Left cardiac atrium (tissue), 4 donors: Measurements from ENCODE around the gene ROBO2. TPM values are rescaled to one million over a fixed set of nuclear protein-coding genes. Genes with fewer than 3 reads are reported as not detected.

Source experiments
- ATAC-seq, 2 donors: fragments of 200-7000 bp; cut with Tn5 transposase; one replicate each; pipeline ENCODE4 v1.9.1; 2020; ENCODE audit warnings: mild to moderate bottlenecking in 2 of 2, moderate library complexity in 2 of 2
- DNase-seq: peaks from one replicate; pipeline ENCODE4 v3.0.0-alpha.2; 2020
- intact Hi-C, 2 donors: fragments of 100-400 bp; cut with DNase I; formaldehyde crosslinking; loops; one replicate each; pipeline versions ENCODE4 v1.14.1 to v1.15.1; 2022 to 2023
- total RNA-seq, 2 donors: library from RNA; stranded (reverse); fragmentation: NEBNext Ultra II Directional; extraction: Animal tissue kit (Norgen Biotek cat#: 25700); gene quantifications; one replicate each; pipeline ENCODE4 v1.2.1, GENCODE V29; 2021
- donor health status: DM: no; HTN: yes; CAD: no.
- donor health status: DM: no; HTN: yes; CAD: no; lungs with severe emphysema.
- donor health status: DM: yes; HTN: yes; CAD: no.
- donor health status: Dilated cardiomyopathy.

Gene ROBO2
- total RNA-seq, 2 donors from 2014 or later, result 3.4 to 8.0 TPM

DNA sequence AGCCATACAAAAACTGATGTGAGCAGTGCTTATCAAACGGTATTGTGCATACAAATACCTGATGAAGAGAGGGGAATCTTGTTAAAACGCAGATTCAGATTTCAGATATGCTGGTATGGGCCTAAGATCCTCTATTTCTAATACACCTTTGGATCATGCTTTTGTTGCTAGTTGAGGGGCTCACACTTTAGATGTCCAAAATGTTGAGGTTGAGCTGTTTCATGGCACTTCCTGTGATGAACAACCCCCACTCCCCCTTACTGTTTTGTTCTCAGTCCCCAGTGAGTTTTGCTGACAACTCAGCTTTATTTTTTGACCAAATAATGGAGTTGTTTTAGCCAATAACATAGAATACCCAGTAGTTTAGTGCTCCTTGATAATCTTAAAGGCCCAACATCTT is 53.2 kb downstream of the ROBO2 start:
- DNase-seq (no peak), ATAC-seq (no peak)
- intact Hi-C loops, result no loop called here

DNA sequence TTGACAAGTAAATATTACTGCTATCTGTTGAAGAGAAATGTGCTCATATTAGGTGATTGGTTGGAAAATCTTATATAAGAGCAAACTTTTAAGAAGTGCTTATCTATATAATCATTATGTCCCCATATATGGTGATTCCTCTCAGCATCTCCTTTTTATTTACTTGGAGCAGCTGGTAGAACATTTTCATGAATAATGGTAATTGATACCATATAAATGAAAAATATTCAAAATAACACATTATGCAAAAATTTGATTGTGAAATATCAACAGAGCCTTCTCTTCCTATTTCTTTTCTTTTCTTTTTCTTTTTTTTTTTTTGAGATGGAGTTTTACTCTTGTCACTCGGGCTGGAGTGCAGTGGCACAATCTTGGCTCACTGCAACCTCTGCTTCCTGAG is 56.2 kb downstream of the ROBO2 start:
- DNase-seq, result no peak
- no peak for ATAC-seq
- intact Hi-C loops, result no loop called here

DNA sequence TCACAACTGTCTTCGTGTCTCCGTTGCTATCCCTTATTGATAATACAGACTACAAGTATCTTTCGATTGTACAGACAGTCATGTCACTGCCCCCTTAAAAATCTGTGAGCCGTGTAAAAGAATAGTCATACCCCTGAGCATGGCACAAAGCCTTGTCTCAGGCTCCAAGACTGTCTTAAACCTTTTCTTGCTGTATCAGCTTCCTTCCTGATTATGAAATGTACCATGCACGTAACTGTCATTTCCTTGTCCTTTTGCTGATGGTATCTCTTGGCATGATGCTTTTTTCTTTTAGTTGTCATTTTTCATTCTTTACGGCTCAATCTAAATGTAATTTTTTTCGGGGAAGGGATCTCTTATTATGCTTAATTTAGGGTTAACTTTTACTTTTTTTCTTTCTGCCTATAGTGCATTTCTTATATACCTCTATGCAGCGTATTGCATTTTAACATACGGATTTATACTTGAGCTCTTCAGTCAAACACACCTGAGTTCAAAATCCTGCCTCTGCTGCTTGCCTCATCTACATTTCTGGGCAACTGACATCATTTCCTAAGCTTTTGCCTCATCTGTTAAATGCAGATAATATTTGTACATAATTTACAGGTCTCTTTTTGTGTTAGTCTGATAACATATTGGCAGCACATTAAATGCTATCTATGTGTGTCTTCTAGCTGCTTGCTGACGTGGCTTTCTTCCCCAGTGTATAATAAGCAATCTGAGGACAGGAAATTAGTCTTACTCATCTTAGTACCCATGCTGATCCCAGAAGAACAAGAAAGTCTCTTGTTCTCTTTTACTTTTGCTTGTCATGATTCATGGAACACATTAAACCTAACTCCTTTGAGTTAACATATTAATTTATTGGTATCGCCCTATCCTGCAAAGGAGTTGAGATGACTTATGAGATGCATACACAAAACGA is 57.3 kb downstream of the ROBO2 start:
- no peak for ATAC-seq
- intact Hi-C loops, result no loop called here
- no peak for DNase-seq

DNA sequence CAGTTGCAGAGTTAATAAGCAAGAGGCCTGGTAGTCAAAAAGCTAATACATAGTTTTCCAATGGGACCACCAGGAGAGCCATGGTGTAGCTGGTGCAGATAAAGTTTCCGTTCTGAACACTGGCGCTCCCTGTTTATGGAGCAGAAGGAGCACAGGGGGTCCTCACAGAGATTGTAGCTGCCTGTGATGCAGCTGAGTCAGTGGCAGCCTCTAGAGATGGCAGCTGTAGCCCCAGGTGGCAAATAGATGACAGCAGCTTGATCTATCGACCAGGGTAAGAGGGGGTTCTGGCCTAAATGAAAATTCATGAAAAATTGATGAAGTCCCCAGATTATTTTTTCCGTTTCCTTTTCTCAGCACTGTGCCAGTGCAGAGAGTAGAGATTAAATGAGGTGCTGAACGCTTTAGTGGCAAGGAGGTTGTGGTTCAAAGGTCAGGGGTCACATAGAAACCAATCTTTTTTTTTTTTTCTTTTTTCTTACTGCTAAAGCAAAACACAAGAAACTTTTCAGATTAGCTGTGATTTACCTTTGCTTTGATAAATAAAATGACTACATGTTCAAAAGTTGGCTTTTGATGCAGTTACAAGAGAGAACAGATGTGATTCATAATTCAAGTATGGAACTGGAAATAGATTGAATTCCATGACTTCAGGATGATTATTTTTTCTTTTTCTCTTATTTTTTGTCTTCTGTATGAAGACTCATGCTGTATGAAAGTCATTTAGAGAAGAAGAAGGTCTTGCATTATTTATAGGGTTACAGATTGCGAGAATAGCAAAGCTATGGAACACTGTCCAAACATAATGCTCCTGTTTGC is 63.3 kb downstream of the ROBO2 start:
- no peak for ATAC-seq
- intact Hi-C loops, result no loop called here
- no peak for DNase-seq

DNA sequence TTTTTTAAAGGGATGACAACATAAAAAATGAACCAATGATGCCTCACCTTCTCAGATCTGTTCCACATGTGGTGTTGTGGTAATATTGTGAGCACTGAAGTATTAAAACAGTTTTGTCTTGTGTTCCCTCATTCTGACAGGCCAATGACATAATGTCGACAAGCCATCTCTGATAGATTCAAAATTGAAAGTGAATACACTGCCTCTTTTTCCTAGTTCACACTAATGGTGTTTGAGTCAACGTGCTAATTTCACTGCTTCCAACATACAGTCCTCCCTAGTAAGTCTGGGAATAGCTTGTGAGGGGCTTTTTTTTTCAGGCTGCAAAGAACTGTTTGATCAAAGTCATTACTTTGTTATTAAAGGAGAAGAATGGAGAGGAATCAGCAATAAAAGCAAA is 82.8 kb downstream of the ROBO2 start:
- DNase-seq (no peak), ATAC-seq (no peak)
- intact Hi-C loops, result no loop called here

DNA sequence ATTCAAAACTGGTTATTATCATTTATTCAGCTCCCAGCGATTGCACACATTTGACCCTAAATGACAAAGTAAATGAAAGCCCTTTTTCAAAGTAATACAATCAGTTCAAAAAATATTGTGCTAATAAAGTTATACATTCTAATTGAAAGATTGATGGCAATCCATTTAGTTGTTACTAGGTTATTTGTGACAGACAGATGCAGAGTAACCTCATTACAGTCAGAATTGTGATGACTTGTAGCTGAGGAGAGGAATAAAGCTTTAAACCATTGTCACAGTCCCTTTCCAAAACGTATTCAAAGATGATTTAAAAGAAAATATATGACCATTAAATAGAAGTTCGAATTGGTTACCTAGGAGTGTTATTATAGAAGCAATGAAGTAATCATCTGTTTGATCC is 86.1 kb downstream of the ROBO2 start:
- ATAC-seq, result no peak
- DNase-seq, result no peak
- intact Hi-C loops, result no loop called here

DNA sequence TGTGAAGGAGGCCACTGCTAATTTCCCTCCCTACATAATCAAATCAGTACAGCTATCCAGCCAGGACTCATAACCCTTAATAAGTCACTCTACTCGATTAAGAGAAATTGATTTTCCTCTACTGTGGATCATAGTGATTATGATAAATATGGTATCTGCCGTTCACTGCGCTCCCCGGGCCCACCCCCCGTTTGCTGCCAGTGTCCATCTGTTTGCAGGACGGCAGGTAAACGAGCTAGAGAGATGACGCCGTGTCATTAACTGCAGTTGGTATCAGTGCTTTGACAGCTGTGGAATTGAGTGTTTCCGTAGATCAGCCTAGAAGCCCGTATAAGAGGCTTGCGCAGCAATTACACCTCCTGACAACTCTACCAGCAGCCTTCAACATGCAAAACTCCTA is 94.9 kb downstream of the ROBO2 start:
- DNase-seq (no peak), ATAC-seq (no peak)
- intact Hi-C loops, result no loop called here

DNA sequence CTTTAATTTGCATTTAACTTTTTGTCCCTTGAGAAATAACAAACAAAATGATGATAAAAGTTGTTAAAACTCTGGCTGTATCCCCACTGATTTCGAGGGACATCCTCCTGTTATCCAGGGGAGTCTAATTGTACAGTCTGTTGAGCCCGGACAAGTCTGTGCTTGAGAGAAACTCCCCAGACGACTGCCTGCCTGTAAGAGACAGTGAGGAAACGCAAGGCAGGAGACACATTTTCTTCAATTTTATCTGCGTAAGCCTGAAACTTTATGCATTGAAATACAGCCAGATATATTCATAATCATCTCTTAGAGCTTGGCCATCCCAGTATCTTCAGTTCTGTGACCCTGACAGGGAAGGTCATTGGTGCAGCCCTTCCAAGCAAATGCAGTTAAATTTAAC is 97.7 kb downstream of the ROBO2 start:
- DNase-seq, result no peak
- ATAC-seq, result no peak
- intact Hi-C loops, result no loop called here

DNA sequence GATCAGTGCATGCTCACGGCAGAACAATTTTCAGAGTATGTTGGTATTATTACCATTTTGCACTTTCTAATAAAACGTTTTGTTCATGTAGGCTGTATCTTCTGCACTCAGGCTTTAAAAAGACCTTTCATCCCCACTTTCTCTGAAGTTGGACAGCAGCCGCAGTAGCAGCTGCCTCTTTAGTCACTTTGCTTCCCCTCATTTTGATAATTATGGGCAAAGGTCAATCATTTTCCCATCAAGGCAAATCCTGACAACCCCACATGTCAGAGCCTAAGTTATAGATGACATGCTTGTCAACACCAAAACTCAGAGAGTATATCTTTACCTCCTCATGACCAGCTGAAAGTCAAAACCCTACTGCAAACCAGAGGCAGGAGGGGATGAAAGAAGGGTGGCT is 99.7 kb downstream of the ROBO2 start:
- DNase-seq, result no peak
- no peak for ATAC-seq
- intact Hi-C loops, result no loop called here

DNA sequence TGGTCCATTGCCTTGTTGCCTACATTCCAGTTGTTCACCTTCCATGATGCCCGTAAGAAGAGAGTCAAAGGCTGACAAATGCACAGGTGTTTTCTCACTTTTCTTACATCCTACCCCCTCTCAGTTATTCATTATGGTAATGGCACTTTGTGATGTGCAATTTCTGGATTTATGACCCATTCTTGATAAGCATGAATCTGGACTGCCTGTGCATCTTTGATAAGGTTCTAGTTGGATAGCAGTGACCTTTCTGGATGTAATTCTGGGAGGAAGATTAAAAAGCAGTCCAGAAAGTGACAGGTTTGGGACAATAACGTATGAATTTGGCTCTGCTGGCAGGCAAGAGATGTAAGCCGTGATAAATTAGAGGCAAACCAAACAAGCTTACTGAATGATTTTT is 101.5 kb downstream of the ROBO2 start:
- DNase-seq (no peak), ATAC-seq (no peak)
- intact Hi-C loops, result no loop called here

DNA sequence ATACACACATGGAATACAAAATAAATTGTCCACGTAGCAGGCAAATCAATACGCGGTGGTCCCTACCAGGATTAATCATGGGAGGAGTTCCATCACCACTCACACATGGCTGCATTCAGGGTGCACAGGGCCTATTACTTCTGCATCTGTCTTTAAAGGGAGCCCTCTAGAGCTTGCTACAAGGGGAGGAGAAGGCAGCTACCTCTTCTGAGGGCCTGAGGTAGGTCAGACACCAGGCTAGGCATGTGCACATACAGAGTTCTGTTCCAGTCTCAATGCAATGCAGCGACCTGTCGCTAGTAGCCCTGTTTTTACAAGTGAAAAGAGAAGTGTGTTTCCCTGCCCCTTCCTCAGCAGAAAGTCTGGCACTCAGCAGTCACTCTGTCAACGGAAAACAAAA is 102.7 kb downstream of the ROBO2 start:
- DNase-seq (no peak), ATAC-seq (no peak)
- intact Hi-C loops, result no loop called here

DNA sequence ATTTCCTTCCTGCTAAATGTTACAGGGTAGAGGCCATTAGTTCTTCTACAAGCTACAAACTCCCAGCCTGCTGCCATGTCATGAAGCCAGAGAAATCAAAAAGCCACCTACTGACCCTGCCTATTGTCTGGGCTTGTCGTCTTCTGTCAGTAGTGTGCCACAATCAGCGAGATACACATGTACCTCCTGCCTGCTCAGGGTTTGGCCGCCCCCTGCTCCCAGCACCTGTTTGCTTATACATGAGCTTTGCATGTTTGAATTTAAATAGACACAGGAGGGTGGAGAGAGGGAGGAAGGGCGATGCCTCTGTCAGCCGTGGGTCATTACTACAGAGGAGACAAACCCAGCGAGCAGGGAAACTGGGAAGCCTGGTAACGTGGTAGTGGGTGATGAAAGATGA is 106.1 kb downstream of the ROBO2 start:
- ATAC-seq (no peak), DNase-seq (no peak)
- intact Hi-C loops, result no loop called here

DNA sequence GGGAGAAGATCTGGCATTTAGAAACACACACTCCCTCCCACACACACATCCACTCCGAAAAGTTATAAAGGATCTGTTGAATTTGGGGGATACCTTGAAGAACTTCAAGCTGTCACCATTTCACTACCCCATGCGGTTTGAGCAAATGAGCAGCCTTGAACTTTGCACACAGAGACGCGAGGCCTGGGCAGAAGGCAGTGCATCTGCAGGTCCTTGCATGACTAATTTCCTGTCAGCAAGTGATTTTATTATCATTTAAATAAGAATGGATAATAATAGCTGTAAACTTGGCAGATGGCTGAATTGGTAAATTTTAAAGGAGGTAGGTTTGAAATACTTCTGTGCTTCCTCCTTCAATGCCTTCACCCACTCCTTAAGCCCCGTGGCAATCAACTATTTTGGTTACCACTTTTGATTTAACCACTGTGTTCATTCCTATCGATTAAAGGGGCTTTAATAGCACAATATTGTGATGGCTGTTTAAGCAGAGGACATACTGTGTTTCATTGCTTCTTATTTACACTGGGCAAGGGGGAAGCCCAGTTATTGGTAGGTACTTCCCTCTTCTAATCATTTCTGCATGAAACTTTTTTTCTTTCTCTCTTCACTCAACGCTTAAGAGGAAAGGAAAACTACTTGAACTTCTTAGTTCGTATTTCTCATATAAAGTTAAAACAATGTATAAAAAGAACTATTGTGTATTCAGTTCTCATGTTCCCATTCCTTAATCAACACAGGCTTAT is 108.1 kb downstream of the ROBO2 start:
- DNase-seq (no peak), ATAC-seq (no peak)
- intact Hi-C loops, result no loop called here

DNA sequence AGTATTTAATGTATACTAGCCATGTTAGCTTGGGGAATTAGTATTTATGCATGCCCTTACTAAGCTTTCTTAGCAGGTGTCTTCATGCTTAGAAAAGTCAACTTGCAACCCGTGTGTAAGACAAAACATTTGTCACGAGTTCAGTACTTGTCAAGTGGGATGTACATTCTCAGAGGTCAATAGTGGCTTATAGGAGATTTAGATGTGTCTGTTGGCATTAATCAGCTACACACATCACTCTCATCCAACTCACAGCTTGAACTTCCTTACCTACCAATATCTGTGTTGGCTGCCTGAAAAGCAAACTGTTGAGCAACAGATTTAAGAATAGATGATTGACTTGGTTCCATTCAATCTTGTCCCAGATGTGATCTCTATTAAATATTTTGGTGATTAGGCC is 109.5 kb downstream of the ROBO2 start:
- intact Hi-C loops, result no loop called here
- no peak for DNase-seq
- no peak for ATAC-seq

DNA sequence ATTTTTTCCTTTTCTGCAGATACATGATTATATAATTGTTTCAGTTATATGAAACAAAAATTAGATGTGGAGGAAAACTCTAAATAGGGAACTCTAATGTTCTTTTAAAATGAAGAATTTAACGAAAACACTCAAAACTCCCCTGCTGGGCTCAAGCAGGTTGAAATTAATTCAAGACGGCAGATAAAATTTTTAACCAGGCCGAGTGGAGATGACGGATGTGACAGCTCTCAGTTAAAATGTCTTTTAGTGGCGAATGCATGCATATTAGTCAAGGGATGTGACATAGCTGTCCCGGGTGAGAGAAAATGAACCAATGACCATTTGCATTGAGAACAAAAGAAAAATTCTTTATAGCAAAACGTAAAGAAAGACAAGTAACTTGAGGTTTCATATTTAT is 110.1 kb downstream of the ROBO2 start:
- no peak for ATAC-seq
- DNase-seq, result no peak
- intact Hi-C loops, result no loop called here

DNA sequence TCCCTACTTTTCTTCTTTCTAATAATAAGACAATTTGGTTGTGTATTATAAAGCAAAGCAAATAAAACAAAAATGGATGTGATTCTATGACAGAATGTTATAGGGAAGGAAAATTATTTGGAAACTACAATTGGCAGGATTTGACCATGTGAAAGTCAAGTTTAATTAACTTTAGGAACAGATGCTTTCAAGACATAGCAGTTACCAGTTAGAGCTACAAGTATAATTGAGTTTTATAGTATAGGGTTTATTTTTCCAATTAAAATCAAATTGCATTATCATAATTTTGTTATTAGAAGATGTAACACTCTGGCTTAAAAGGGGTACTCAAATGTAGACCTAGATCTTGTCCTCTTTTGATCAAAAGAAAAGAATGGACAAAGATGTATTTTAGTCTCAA is 110.9 kb downstream of the ROBO2 start:
- DNase-seq, result no peak
- intact Hi-C loops, result no loop called here
- no peak for ATAC-seq

DNA sequence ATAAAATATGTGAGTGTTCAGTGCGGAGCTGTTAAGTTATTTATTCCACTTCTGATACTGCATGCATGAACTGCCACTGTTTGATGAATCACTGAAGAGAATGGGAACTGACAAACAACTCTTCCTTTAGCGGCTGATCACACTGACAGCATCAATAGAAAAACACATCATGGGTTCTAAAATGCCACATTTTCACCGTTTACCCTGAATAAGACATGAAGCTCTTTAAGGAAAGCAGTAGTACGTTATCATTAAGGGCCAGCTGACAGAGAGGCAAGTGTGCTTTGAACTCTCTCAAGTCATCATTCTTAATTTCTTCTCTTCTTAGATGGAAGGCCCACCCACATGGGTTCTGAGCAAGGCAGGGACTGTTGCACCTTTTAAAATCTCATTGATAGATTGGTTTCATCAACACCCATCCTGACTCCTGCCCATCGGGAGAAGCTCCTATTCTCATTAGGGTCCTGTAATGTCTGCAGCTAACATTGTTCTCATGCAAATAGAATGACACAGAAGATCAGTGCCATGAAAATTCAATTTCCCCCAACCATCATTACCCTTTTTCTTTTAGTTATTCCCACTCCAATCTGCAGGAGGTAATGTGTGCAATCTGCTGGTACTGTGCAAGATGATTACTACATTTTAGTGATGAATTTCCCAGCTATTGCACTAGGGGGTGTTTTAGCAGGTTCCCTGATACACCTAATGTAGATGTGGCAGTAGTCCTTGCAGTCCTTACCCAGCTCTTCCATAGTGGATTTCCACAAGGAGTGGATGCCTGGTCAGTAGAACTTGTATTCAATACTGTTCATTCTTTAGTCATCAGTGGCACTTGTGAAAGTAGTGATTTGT is 119.1 kb downstream of the ROBO2 start:
- DNase-seq, result no peak
- intact Hi-C loops, result no loop called here

DNA sequence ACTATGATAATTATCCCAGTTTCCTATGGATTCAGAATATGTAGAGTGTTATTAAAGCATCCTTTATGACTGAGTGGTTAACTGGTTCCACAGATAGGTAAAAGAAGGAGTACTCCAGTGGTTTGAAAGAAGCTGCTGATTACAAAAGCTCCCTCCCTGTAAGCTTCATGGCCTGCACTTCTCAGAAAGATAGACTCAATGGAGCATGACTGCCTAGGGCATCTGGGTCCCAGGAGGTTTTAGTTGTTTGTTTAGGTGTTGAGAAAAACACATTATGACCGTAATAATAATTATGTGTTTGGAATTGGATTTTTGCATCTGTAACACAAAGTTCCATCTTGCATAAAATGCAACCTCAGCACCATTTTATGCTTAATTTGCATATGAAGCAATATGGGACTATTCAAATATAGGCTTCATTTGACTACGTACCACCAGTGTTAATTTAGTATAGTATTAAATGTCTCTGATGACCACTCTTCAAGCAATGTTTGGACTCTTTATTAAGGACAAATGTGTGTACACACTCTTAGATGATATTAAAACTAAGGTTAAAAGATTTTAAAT is 121.1 kb downstream of the ROBO2 start:
- DNase-seq, result no peak
- ATAC-seq, result no peak
- intact Hi-C loops, result no loop called here

More for the DNA sequence above, 119.1 kb downstream of the ROBO2 start:
- no peak for ATAC-seq

DNA sequence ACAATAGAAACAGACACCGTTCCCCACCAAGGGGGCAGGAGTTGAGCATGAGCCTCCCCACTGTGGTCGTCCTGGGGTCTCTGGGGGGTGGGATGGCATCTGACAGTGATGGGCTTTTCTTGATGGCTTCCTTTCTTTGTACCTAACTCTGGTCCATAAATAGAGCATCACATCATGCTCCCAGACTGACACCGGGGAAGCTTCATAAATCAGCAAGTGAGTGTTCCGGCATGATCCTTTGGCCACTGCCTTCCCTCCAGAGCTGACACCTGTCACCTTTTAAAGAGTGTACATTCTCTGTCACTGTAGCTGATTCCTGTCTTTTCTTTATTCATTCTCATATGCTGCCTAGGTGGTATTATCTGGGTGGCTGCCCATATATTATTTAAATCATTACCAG is 129.9 kb downstream of the ROBO2 start:
- DNase-seq (no peak), ATAC-seq (no peak)
- intact Hi-C loops, result no loop called here
